PC-9 (cell line): Measurements from ENCODE around the gene COL21A1. TPM values are rescaled to one million over a fixed set of nuclear protein-coding genes. Genes with fewer than 3 reads are reported as not detected.

Experiments used
- BruUV-seq: library from RNA; stranded (reverse); fragments of 400-500 nt; replicated peaks from 2 replicates; lab custom pipeline; 2021; lab: Mats Ljungman, UMichigan
- CTCF ChIA-PET: fragments of 300-600 bp; sonication (Branson Sonifier 250); formaldehyde crosslinking; loops from one replicate; lab custom pipeline; 2022; ENCODE audit warnings: antibody characterized with exemption; lab: Charles Lee
- POLR2A ChIA-PET: fragments of 300-600 bp; sonication (Branson Sonifier 250); formaldehyde crosslinking; loops from one replicate; lab custom pipeline; 2022; ENCODE audit warnings: antibody characterized with exemption; ENCODE audit not compliant: unreplicated experiment; lab: Charles Lee
- DNase-seq, 2 experiments: peaks; one replicate each; pipeline versions ENCODE4 v3.0.0 to v3.0.0-alpha.2; 2015 to 2022; ENCODE audit warnings: mixed read lengths in 1 of 2
- H2AFZ ChIP-seq: fragments of 200-600 bp; sonication (generic); 2 replicates; pipeline ENCODE4 v1.8.1; 2017; ENCODE audit warnings: antibody characterized with exemption
- H3F3A ChIP-seq: fragments of 200-600 bp; sonication (generic); 2 replicates; pipeline ENCODE4 v1.8.1; 2017; ENCODE audit warnings: antibody characterized with exemption, mild to moderate bottlenecking, low read depth; ENCODE audit not compliant: insufficient read depth
- H3K27ac ChIP-seq: fragments of 200-600 bp; sonication (generic); 2 replicates; pipeline ENCODE4 v1.6.1; 2016; ENCODE audit warnings: mixed run types
- H3K27me3 ChIP-seq: fragments of 200-600 bp; sonication (generic); 2 replicates; pipeline ENCODE4 v1.6.1; 2016; ENCODE audit warnings: low read depth, mixed run types; ENCODE audit not compliant: insufficient read depth
- H3K36me3 ChIP-seq: fragments of 200-600 bp; sonication (generic); 2 replicates; pipeline ENCODE4 v1.6.1; 2016; ENCODE audit warnings: low read depth, mixed run types
- H3K4me1 ChIP-seq: fragments of 200-600 bp; sonication (generic); replicated peaks from 2 replicates; pipeline ENCODE4 v1.6.1; 2016; ENCODE audit warnings: mixed run types; ENCODE audit not compliant: insufficient read depth
- H3K4me2 ChIP-seq: fragments of 200-600 bp; sonication (generic); 2 replicates; pipeline ENCODE4 v1.6.1; 2017; ENCODE audit warnings: mixed run types
- H3K4me3 ChIP-seq: fragments of 200-600 bp; sonication (generic); 2 replicates; pipeline ENCODE4 v1.6.1; 2016; ENCODE audit warnings: mixed run types
- H3K79me2 ChIP-seq: fragments of 200-600 bp; sonication (generic); 2 replicates; pipeline ENCODE4 v1.6.1; 2017; ENCODE audit warnings: low read depth, mixed run types
- H3K9me2 ChIP-seq: fragments of 200-600 bp; sonication (generic); 2 replicates; pipeline ENCODE4 v1.8.1; 2017; ENCODE audit warnings: mild to moderate bottlenecking; ENCODE audit not compliant: insufficient read depth
- H3K9me3 ChIP-seq: fragments of 200-600 bp; sonication (generic); 2 replicates; pipeline ENCODE4 v1.8.1; 2016; ENCODE audit warnings: low read depth; ENCODE audit not compliant: insufficient read depth
- H4K20me1 ChIP-seq: fragments of 200-600 bp; sonication (generic); 2 replicates; pipeline ENCODE4 v1.8.1; 2017; ENCODE audit not compliant: insufficient read depth
- CTCF ChIP-seq: fragments of 200-600 bp; sonication (generic); conservative IDR thresholded peaks from 2 replicates; pipeline ENCODE4 v1.6.1; 2017; ENCODE audit warnings: mixed run types, antibody characterized with exemption, mild to moderate bottlenecking, moderate library complexity
- EZH2 ChIP-seq: fragments of 200-600 bp; sonication (generic); IDR thresholded peaks from 2 replicates; pipeline ENCODE4 v1.8.0; 2017; ENCODE audit warnings: antibody characterized with exemption, low read depth
- intact Hi-C: fragments of 100-400 bp; cut with micrococcal nuclease; formaldehyde crosslinking; loops from one replicate; pipeline ENCODE4 v1.10.0; 2022; ENCODE audit not compliant: unreplicated experiment
- total RNA-seq: library from RNA; stranded (reverse); gene quantifications from 2 replicates; pipeline ENCODE4 v1.2.3, GENCODE V29; 2021

COL21A1 gene
- total RNA-seq, 1 experiment from 2014 or later, result not detected

- H3K79me2 ChIP-seq, result no peaks in the 10 kb centered on the region
- no peaks in the 10 kb centered on the region for H4K20me1 ChIP-seq
- CTCF ChIA-PET, result interaction anchor here (0.6 kb wide), 1 partner anchor 33 kb away, joined by 3 read pairs; no protein-coding TSS in a partner anchor
- no peaks in the 10 kb centered on the region for H3F3A ChIP-seq
- POLR2A ChIA-PET, result no interaction called here
- no TSS peak for BruUV-seq
- no peak overlapping the region for H3K4me3 ChIP-seq
- H3K9me3 ChIP-seq, result no peaks in the 10 kb centered on the region
- DNase-seq, result peak in 1 of 2 experiments; percentile 16
- H3K4me1 ChIP-seq, result no peaks in the 10 kb centered on the region
- no peaks in the 10 kb centered on the region for H3K36me3 ChIP-seq
- H3K27me3 ChIP-seq, result peaks cover 4% of the 10 kb centered on the region; the same call in 1 of the 2 replicates
- no peak overlapping the region for H3K4me2 ChIP-seq
- intact Hi-C loops, result no loop called here
- no peaks in the 10 kb centered on the region for H3K9me2 ChIP-seq
- H2AFZ ChIP-seq, result no peak overlapping the region
- H3K27ac ChIP-seq, result no peak overlapping the region
- TF ChIP-seq CTCF (no peak), EZH2 (no peak)
These were observed 12.1 kb upstream of the COL21A1 start for GRCh38 chr6:56259234-56260077.

GRCh38 chr6:56255349-56255748 lies 8.0 kb upstream of the COL21A1 start:
- H3K79me2 ChIP-seq, result no peaks in the 10 kb centered on the region
- CTCF ChIA-PET, result no interaction called here
- no peaks in the 10 kb centered on the region for H3F3A ChIP-seq
- H3K9me2 ChIP-seq, result no peaks in the 10 kb centered on the region
- no TSS peak for BruUV-seq
- no peaks in the 10 kb centered on the region for H3K4me1 ChIP-seq
- H2AFZ ChIP-seq, result no peak overlapping the region
- no peaks in the 10 kb centered on the region for H3K9me3 ChIP-seq
- no peaks in the 10 kb centered on the region for H3K27me3 ChIP-seq
- H3K27ac ChIP-seq, result no peak overlapping the region
- no peak for DNase-seq
- intact Hi-C loops, result no loop called here
- no peaks in the 10 kb centered on the region for H3K36me3 ChIP-seq
- TF ChIP-seq EZH2 (no peak), CTCF (no peak)
- H3K4me2 ChIP-seq, result no peak overlapping the region
- no peak overlapping the region for H3K4me3 ChIP-seq
- no peaks in the 10 kb centered on the region for H4K20me1 ChIP-seq
- POLR2A ChIA-PET, result no interaction called here

- no peaks in the 10 kb centered on the region for H3K9me3 ChIP-seq
- H3K4me1 ChIP-seq, result no peaks in the 10 kb centered on the region
- H3K4me2 ChIP-seq, result no peak overlapping the region
- no peak for DNase-seq
- H3K36me3 ChIP-seq, result no peaks in the 10 kb centered on the region
- no peak overlapping the region for H3K4me3 ChIP-seq
- POLR2A ChIA-PET, result no interaction called here
- no peaks in the 10 kb centered on the region for H3K79me2 ChIP-seq
- no TSS peak for BruUV-seq
- H4K20me1 ChIP-seq, result no peaks in the 10 kb centered on the region
- H3K27ac ChIP-seq, result no peak overlapping the region
- intact Hi-C loops, result no loop called here
- CTCF ChIA-PET, result no interaction called here
- H2AFZ ChIP-seq, result no peak overlapping the region
- H3F3A ChIP-seq, result no peaks in the 10 kb centered on the region
- no peaks in the 10 kb centered on the region for H3K9me2 ChIP-seq
- no peak for TF ChIP-seq EZH2
- TF ChIP-seq CTCF, result no peak
- peaks cover 11% of the 10 kb centered on the region for H3K27me3 ChIP-seq
These were observed 2.9 kb upstream of the COL21A1 start for GRCh38 chr6:56250266-56250665.
